ENCODE results near the gene UPK3A. TPM values are rescaled to one million over a fixed set of nuclear protein-coding genes. Genes with fewer than 3 reads are reported as not detected.

UPK3A gene
- total and polyA plus RNA-seq, 10 of the 15 experiments (the other 5 are each of a cell fraction or from before 2014, with no cell fraction given), result not detected

DNA sequence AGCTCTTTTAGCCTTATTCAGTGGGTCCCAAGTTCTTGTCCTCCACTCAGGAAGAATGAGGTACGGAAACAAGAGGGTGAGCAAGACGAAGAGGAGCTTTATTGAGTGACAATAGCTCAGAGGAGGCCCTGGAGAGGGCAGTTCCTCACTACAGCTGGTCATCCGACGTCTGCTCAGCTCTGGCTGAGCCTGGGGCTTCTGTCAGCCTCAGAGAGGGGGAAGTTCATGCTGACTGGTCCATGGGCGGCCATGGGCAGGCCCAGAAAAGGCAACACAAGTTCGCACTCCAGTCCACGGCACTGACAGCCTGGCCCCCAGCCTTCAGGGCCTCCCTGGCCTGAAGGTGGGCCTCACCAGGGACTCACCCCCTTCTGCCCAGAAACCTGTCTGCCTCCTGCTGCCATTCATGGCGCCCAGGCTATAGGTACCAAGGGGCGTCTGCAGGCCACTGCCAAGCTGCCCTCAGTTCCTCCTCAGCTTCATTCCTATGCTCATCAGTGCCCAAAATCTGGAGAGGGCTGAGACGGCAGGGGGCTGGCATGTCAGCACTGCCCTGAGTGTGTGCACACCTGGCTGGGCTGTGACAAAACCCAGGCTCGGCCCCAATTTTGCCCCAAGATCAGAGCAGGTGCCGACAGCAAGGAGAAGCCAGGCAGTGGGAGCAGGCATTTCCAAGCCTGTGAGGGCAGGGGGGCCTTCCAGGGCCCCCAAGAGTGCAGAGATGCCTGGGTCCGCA lies 22.4 kb upstream of the UPK3A start:
- ChIA-PET CTCF (interaction anchor here (0.6 to 3.0 kb wide), 12 partner anchors 10 to 175 kb away, joined by 3 to 13 read pairs (median 4); no protein-coding TSS in a partner anchor), RAD21 (ENCODE audit: unreplicated experiment) (interaction anchor here (0.5 to 3.4 kb wide), 11 partner anchors 16 to 176 kb away, joined by 3 to 28 read pairs (median 4); no protein-coding TSS in a partner anchor), POLR2A (interaction anchor here (1.0 to 1.5 kb wide), 3 partner anchors 10 to 27 kb away, joined by 3 to 6 read pairs (median 5); no protein-coding TSS in a partner anchor), SMC1A (ENCODE audit: uncharacterized antibody, unreplicated experiment) (interaction anchor here (0.9 to 3.6 kb wide), 10 partner anchors 7 to 160 kb away, joined by 3 to 32 read pairs (median 6); partner anchors contain the start of gene NUP50)
- Histone ChIP-seq H3K4me3 (peak overlapping the region; percentile 26; the same call in 1 of the 2 replicates), H3K36me3 (ENCODE audit: control insufficient read depth in 2 of 2, insufficient read depth in 2 of 2, low read length in 1 of 2) (no peaks in the 10 kb centered on the region), H3K4me2 (ENCODE audit: control insufficient read depth, insufficient read depth) (peak overlapping the region; percentile 89), H3K27me3 (replicated peaks in 1 of 2; ENCODE audit: control insufficient read depth in 2 of 2, insufficient read depth in 2 of 2, low read length in 1 of 2) (no peaks in the 10 kb centered on the region), H3K4me1 (ENCODE audit: control insufficient read depth, insufficient read depth, low read length) (peaks cover 34% of the 10 kb centered on the region), H2AFZ (ENCODE audit: control insufficient read depth, low read depth, low read length) (no peak overlapping the region), H3K9me3 (replicated peaks; ENCODE audit: control insufficient read depth, insufficient read depth, low read length) (no peaks in the 10 kb centered on the region; the same call in 2 of the 3 replicates), H4K20me1 (ENCODE audit: control insufficient read depth, insufficient read depth) (no peaks in the 10 kb centered on the region), H3K79me2 (ENCODE audit: control insufficient read depth, insufficient read depth, low read length) (no peaks in the 10 kb centered on the region), H3K9ac (ENCODE audit: control insufficient read depth, insufficient read depth, low read length) (no peak overlapping the region), H3K27ac (ENCODE audit: control insufficient read depth, insufficient read depth) (peak overlapping the region; percentile 64; the same call in 1 of the 2 replicates)
- FAIRE-seq, result no peak
- in situ Hi-C loops (cut with MboI), result no loop called here
- BruUV-seq (replicated peaks), result no TSS peak
- DNase-seq (ENCODE audit: low read depth, low spot score), result no peak
- no peak; the same call in 2 of the 3 replicates for ATAC-seq
- intact Hi-C loops (cut with micrococcal nuclease; ENCODE audit: unreplicated experiment), result loop anchor here (5.0 to 10.0 kb wide), 2 partner anchors 95 to 288 kb away; no protein-coding TSS in a partner anchor
- 55% methylated on average over 13 of the region's 13 CpGs for WGBS (ENCODE audit: insufficient coverage, insufficient replicate concordance, low lambda C conversion rate, missing lambda C conversion rate)
- TF ChIP-seq, protein P1, sequence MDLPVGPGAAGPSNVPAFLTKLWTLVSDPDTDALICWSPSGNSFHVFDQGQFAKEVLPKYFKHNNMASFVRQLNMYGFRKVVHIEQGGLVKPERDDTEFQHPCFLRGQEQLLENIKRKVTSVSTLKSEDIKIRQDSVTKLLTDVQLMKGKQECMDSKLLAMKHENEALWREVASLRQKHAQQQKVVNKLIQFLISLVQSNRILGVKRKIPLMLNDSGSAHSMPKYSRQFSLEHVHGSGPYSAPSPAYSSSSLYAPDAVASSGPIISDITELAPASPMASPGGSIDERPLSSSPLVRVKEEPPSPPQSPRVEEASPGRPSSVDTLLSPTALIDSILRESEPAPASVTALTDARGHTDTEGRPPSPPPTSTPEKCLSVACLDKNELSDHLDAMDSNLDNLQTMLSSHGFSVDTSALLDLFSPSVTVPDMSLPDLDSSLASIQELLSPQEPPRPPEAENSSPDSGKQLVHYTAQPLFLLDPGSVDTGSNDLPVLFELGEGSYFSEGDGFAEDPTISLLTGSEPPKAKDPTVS (IDR thresholded peaks at IDR 0.05; ENCODE audit: low read depth, low read length), result no peak
